Measurements from ENCODE around the gene GZMM.

Gene GZMM

DNA sequence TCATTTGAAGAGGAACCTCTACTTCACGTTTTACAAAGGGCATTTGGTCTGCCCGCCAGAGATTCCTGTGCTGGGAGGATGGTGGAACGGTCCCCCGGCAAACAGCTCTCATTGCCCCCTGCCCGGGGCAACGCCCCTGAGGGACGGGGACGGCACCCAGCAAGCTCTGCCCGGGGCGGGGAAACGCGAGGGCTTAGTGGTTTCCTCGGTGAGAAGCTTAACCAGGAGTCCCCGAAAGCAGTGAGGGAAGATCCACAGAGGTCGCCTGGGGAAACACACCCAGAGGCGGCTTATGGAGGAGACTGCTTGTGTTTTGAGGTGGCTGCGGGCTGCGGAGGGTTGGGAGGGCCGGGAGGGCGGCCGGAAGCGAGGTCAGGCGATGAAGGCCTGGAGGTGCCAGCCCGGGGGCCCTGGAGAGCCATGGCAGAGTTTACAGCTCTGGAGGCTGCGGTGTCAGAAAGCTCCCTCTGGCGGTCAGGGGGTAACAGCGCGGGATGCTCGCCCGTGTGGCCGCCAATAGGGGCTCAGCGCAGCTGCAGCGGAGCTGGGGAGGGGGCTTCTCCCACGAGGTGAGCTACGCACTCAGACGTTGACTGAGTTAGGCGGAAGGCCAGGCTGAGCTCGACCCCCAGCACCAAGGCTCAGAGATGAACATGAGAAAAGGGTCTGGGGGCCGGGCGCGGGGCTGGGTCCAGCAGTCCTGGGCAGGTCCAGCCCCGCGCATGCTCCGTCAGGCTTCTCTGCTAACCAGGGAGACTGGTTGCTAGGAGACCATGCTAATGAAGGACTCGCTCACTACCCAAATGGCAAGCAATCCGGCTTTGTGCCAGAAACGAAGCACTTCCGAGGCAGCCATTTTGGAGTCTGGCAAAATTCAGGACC is 37.2 kb upstream of the GZMM start:
- peak overlapping the region; percentile 73 for H3K4me3 ChIP-seq (ENCODE audit: low read length)
- H3K27me3 ChIP-seq (ENCODE audit: insufficient read depth, low read length), result no peaks in the 10 kb centered on the region
- H3K4me1 ChIP-seq (ENCODE audit: insufficient read depth, low read length), result peaks cover 13% of the 10 kb centered on the region
- H3K36me3 ChIP-seq (ENCODE audit: insufficient read depth, low read length), result no peaks in the 10 kb centered on the region
- peak overlapping the region; percentile 87 for H2AFZ ChIP-seq (ENCODE audit: low read depth, low read length)
- no peaks in the 10 kb centered on the region for H3K9me3 ChIP-seq (ENCODE audit: low read length)

DNA sequence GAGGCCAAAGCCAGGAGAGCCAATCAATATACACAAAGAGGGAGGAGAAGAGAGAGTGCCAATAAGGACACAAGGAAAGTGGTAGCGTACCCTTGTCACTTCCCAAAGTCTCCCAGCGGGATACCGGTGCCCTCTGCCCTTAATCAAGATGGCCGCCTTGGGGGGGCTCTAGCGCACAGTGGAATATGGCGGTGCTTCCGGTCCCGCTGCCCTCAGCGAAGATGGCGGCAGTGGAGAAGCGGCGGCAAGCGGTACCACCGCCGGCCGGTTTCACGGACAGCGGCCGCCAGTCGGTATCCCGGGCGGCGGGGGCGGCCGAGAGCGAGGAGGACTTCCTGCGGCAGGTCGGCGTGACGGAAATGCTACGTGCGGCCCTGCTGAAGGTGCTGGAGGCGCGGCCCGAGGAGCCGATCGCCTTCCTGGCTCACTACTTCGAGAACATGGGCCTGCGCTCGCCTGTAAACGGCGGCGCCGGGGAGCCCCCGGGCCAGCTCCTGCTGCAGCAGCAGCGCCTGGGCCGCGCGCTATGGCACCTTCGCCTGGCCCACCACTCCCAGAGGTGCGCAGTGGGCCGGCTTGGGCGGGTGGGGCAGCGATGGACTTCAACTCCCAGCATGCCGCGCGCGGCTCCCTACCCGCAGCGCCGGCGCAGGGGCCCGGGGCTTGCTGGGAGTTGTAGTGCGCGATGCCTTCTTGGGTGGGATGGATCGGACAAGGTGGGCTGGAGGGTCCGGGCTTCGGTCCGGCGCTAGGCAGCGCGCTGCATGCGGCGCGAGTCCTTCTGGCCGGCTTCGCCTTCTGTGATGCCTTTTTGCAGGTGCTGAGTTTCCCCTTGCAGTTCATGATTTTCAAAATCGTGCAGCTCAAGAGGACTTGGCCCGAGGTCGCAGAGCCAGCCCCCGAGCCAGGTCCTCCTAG is 36.3 kb upstream of the GZMM start, which contains the start of gene TPGS1:
Gene TPGS1 (plus strand): TSS at position 212 of the 918 bp plus-strand sequence. CDS start 10 bp downstream, at position 222.
- no peaks in the 10 kb centered on the region for H3K36me3 ChIP-seq (ENCODE audit: insufficient read depth, low read length)
- H2AFZ ChIP-seq (ENCODE audit: low read depth, low read length), result peak within 1 kb of the TSS; percentile 87

DNA sequence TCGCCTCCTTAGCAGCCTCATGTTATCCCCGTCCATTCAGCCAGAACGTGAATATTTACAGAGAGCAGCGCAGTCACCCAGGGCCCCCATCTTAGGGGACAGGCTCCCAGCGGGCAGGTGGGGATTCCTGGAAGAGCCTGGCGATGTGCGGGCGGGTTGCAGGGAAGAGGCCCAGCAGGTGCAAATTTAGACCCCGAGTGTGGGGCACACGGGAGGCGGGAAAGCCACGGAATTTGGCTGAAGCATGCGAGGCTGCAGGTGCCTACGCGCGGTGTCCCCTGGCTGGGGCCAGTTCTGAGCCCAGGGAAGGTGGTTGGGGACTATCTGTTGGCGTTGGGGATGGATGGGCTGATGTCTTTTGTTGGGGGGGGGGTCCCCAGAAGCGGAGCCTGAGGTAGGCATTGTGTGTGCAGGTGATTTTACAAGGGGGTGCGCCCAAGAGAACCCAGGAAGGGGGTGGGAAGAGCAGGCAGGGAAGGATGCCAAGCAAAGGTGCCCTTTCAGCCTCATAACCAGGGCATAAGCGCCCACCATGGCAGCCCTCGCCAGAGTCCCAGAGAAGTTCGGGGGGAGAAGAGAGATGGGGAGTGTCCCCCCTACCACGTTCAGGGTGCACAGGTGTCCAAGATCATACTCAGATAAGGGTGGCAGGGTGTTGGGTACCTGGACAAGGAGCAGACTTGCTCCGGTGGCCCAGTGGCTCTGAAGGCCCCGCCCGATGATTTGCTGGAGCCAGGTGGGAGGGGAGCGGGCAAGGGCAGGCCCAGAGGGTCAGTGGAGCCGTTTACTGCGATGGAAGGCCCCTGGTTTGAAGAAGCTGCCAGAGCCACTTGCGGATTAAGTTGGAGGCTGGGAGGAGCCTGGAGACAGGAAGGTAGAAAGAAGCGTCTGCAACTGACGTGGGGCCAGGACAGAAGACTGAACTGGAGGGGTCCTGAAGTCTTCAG is 35.4 kb upstream of the GZMM start:
- no peaks in the 10 kb centered on the region for H3K9me3 ChIP-seq (ENCODE audit: low read length)
- no peak overlapping the region for H2AFZ ChIP-seq (ENCODE audit: low read depth, low read length)
- no peaks in the 10 kb centered on the region for H3K36me3 ChIP-seq (ENCODE audit: insufficient read depth, low read length)
- peaks cover 17% of the 10 kb centered on the region for H3K4me1 ChIP-seq (ENCODE audit: insufficient read depth, low read length)
- peak overlapping the region; percentile 73 for H3K4me3 ChIP-seq (ENCODE audit: low read length)
- H3K27me3 ChIP-seq (ENCODE audit: insufficient read depth, low read length), result no peaks in the 10 kb centered on the region

More for the DNA sequence above, 36.3 kb upstream of the GZMM start, which contains the start of gene TPGS1:
- peak within 1 kb of the TSS; percentile 73 for H3K4me3 ChIP-seq (ENCODE audit: low read length)
- H3K27me3 ChIP-seq (ENCODE audit: insufficient read depth, low read length), result no peaks in the 10 kb centered on the region
- peaks cover 13% of the 10 kb centered on the region for H3K4me1 ChIP-seq (ENCODE audit: insufficient read depth, low read length)
- H3K9me3 ChIP-seq (ENCODE audit: low read length), result no peaks in the 10 kb centered on the region

DNA sequence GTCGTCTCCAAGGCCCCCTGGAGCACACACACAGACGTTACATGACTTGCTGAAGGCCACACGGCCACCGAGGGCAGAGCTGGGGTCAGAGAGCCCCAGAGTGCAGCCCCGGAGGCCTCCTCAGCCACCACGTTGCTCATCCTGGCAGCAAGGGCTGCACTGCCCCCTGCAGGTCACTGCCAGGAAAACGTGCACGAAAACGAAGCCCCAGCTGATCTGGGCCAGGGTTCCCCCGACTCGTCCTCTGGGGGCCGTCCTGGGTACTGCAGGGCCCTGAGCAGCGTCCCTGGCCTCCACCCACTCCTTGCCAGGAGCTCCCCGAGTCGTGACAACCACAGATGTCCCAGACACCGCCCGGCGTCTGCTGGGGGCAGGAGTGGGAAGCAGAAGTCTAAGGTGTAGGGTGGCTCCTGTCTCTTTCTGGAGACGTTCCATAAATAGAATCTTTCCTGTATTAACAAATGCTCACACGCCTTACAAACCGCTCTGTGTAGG is 33.2 kb upstream of the GZMM start:
- Histone ChIP-seq H2AFZ (ENCODE audit: low read depth, low read length) (no peak overlapping the region), H3K27me3 (ENCODE audit: insufficient read depth, low read length) (no peaks in the 10 kb centered on the region), H3K4me1 (ENCODE audit: insufficient read depth, low read length) (peaks cover 17% of the 10 kb centered on the region), H3K36me3 (ENCODE audit: insufficient read depth, low read length) (peaks cover 2% of the 10 kb centered on the region), H3K4me3 (ENCODE audit: low read length) (no peak overlapping the region), H3K9me3 (ENCODE audit: low read length) (no peaks in the 10 kb centered on the region)

DNA sequence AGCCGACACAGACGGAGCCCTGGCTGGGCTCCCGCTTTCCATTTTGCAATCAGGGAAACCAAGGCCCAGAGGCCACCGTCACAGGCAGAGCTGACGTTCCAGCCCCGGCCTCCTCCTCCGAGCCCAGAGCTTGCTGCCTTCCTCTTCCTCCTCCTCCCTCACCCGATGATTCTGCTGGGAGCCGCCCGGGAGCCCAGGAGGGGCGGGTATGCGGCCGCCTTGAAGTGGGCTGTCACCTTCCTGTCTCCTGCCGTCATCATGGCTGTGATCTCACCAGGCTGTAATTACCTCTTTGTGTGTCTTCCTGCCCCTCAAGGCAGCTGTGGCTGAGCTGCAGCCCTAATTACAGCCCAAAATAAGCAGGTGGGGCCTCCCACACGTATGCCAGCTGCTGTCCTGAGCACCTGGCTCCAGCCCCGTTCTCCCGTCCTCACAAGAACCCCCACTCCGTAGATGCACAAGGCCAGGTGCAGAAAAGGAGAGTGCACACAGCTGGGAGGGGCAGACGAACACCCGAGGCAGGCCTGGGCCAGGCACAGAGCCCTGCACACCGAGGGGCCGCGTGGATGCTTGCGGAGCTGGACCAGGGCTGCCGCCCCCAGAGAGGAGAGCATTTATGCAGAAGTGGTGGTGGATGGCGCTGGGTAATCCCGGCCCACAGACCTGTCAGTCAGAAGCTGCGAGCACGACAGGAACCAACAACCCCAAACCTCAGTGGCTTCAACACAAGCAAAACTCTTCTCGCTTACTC is 32.6 kb upstream of the GZMM start:
- Histone ChIP-seq H3K4me3 (ENCODE audit: low read length) (no peak overlapping the region), H2AFZ (ENCODE audit: low read depth, low read length) (no peak overlapping the region), H3K4me1 (ENCODE audit: insufficient read depth, low read length) (peaks cover 16% of the 10 kb centered on the region)

DNA sequence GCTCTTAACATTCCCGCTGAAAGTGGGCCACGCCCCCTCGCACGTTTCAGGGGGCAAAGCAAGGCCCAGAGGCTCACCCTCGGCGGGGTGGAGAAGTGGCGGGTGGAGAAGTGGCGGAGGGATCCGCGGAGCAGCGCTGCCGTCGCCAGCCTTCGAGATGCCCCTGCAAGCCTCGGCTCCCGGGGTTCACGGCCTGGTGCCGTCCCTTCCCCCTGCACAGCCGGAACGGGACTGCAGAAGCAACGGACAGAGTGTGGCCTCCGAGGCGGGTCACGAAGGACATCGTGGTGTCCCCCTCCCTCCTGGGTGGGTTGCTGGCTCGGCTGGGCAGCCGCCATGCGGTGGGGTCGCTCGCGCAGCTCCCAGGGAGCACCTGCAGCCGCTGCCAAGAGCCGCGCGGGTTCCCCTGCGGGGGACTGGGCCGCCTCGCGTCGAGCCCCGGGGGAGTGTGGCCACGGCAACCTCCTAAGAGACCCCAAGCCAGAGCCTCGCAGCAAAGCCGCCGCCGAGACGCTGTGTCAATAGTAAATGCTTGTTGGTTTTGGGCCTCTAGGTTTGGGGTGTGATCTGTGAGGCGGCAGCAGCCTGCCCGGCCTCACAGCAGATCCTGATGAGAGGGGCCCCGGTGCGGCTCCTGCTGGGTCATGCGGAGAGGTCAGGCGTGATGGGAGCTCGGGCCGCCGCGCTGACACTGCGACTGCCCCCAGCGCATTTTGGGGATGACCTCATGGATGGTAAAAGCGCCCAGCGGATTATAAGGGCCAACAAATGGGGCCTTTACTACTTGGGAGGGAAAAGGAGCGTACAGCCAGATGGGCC is 31.1 kb upstream of the GZMM start:
- Histone ChIP-seq H3K4me1 (ENCODE audit: insufficient read depth, low read length) (peaks cover 18% of the 10 kb centered on the region), H3K9me3 (ENCODE audit: low read length) (no peaks in the 10 kb centered on the region), H3K36me3 (ENCODE audit: insufficient read depth, low read length) (peaks cover 2% of the 10 kb centered on the region), H3K27me3 (ENCODE audit: insufficient read depth, low read length) (no peaks in the 10 kb centered on the region), H3K4me3 (ENCODE audit: low read length) (no peak overlapping the region), H2AFZ (ENCODE audit: low read depth, low read length) (no peak overlapping the region)

More for the DNA sequence above, 32.6 kb upstream of the GZMM start:
- Histone ChIP-seq H3K27me3 (ENCODE audit: insufficient read depth, low read length) (no peaks in the 10 kb centered on the region), H3K36me3 (ENCODE audit: insufficient read depth, low read length) (peaks cover 2% of the 10 kb centered on the region), H3K9me3 (ENCODE audit: low read length) (no peaks in the 10 kb centered on the region)

DNA sequence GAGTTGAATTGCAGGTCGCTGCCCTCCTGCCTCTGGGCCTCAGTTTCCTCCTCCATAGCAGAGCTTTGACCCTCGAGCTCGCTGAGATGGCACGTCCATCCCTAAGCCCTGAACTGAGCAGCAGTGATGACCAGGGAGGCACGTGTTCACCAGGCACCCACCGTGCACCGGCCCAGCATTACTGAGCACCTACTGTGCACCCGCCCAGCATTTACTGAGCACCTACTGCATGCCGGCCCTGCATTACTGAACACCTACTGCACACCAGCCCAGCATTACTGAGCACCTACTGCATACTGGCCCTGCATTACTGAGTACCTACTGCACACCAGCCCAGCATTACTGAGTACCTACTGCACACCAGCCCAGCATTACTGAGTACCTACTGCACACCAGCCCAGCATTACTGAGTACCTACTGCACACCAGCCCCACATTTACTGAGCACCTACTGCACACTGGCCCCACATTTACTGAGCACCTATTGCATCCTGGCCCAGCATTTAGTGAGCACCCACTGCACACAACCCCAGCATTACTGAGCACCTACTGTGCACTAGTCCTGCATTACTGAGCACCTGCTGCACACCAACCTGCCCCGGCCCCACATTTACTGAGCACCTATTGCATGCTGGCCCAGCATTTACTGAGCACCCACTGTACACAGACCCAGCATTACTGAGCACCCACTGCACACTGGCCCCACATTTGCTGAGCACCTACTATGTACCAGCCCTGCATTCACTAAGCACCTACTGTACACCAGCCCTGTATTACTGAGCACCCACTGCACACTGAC is 30.3 kb upstream of the GZMM start:
- peaks cover 12% of the 10 kb centered on the region for H3K4me1 ChIP-seq (ENCODE audit: insufficient read depth, low read length)

DNA sequence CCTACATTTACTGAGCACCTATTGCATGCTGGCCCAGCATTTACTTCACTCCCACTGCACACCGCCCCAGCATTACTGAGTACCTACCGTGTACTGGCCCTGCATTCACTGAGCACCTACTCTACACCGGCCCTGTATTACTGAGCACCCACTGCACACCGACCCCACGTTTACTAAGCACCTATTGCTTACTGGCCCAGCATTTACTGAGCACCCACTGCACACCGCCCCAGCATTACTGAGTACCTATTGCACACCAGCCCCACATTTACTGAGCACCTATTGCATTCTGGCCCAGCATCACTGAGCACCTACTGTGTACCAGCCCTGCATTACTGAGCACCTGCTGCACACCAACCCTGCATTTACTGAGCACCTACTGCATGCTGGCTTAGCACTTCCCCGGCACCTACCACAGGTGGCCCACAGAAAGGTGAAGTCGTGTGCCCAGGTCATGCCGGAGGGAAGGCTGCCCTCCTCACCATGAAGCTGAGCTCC is 29.6 kb upstream of the GZMM start:
- H3K4me3 ChIP-seq (ENCODE audit: low read length), result no peak overlapping the region

More for the DNA sequence above, 30.3 kb upstream of the GZMM start:
- Histone ChIP-seq H3K9me3 (ENCODE audit: low read length) (no peaks in the 10 kb centered on the region), H3K36me3 (ENCODE audit: insufficient read depth, low read length) (peaks cover 2% of the 10 kb centered on the region), H3K27me3 (ENCODE audit: insufficient read depth, low read length) (no peaks in the 10 kb centered on the region), H3K4me3 (ENCODE audit: low read length) (no peak overlapping the region), H2AFZ (ENCODE audit: low read depth, low read length) (no peak overlapping the region)

DNA sequence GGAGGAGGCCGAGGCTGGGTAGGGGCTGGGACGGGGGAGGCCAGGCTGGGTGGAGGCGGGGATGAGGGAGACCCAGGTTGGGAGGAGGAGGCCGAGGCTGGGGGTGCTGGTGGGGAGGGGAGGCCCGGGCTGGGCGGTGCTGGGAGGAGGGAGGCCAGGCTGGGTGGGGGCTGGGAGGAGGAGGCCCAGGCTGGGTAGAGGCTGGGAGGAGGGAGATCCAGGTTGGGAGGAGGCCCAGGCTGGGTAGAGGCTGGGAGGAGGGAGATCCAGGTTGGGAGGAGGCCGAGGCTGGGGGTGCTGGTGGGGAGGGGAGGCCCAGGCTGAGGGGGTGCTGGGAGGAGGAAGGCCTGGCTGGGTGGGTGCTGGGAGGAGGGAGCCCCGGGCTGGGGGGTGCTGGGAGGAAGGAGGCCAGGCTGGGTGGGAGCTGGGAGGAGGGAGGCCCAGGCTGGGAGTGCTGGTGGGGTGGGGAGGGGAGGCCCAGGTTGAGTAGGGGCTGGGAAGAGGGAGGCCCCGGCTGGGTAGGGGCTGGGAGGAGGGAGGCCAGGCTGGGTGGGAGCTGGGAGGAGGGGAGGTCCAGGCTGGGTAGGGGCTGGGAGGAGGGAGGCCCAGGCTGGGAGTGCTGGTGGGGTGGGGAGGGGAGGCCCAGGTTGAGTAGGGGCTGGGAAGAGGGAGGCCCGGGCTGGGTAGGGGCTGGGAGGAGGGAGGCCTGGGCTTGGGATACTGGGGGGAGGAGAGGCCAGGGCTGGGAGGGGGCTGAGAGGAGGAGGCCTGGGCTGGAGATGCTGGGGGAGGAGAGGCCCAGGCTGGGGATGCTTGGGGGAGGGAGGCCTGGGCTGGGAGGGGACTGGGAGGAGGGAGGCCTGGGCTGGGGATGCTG is 25.9 kb upstream of the GZMM start:
- no peak overlapping the region for H3K4me3 ChIP-seq (ENCODE audit: low read length)
- peaks cover 6% of the 10 kb centered on the region for H3K4me1 ChIP-seq (ENCODE audit: insufficient read depth, low read length)
- H3K27me3 ChIP-seq (ENCODE audit: insufficient read depth, low read length), result no peaks in the 10 kb centered on the region

More for the DNA sequence above, 29.6 kb upstream of the GZMM start:
- Histone ChIP-seq H3K9me3 (ENCODE audit: low read length) (no peaks in the 10 kb centered on the region), H3K4me1 (ENCODE audit: insufficient read depth, low read length) (peaks cover 11% of the 10 kb centered on the region), H2AFZ (ENCODE audit: low read depth, low read length) (no peak overlapping the region), H3K36me3 (ENCODE audit: insufficient read depth, low read length) (peaks cover 2% of the 10 kb centered on the region), H3K27me3 (ENCODE audit: insufficient read depth, low read length) (no peaks in the 10 kb centered on the region)

More for the DNA sequence above, 25.9 kb upstream of the GZMM start:
- Histone ChIP-seq H2AFZ (ENCODE audit: low read depth, low read length) (no peak overlapping the region), H3K9me3 (ENCODE audit: low read length) (no peaks in the 10 kb centered on the region), H3K36me3 (ENCODE audit: insufficient read depth, low read length) (peaks cover 8% of the 10 kb centered on the region)
